GM21526 (cell line): ENCODE data around the gene C10orf90.

Experiments used
- ATAC-seq: cut with Tn5 transposase; IDR thresholded peaks from one replicate; pipeline ENCODE4 v1.9.1; 2021; ENCODE audit warnings: moderate library complexity; ENCODE audit not compliant: unreplicated experiment, low FRiP score

The C10orf90 gene

DNA sequence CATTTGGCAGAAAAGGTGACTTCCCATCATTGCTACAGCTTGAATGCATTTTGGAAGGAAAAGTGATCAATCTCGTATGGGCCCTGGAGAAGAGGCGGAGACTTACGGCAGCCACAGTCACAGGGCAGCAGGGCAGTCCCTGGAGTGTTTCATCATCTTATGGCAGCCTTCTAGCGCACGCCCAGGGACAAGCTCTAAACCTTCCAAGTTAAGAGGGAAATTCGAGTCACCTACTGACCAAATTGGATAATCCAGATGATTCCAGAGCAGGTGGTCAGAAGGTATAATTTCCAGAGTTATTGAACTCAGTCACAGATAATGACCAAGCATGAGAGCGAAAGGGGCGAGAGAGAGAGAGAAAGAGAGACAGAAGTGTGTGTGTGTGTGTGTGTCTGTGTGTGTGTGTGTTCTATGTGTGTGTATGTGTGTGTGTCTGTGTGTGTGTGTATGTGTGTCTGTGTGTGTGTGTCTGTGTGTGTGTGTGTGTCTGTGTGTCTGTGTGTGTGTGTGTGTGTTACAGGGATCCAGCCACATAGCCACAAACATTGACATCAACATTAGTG lies 158.5 kb downstream of the C10orf90 start:
- no peak for ATAC-seq

DNA sequence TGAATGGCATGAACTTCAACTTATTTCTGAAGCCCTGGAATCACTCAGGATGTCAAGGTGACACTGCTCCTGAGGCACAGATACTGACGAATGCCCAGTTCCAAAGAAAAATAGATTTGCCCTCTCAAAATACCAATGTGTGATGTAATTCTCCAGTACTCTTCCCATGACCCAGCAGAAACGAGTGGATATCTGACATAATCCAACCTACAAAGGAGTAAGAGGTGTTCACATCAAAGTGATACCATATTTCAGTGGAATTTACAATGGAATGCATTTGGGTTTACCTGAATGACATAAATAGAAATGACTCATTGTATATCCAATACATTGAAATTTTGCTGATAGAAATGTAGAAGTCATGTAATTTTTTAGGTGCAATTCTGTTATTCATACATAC lies 161.3 kb downstream of the C10orf90 start:
- no peak for ATAC-seq

DNA sequence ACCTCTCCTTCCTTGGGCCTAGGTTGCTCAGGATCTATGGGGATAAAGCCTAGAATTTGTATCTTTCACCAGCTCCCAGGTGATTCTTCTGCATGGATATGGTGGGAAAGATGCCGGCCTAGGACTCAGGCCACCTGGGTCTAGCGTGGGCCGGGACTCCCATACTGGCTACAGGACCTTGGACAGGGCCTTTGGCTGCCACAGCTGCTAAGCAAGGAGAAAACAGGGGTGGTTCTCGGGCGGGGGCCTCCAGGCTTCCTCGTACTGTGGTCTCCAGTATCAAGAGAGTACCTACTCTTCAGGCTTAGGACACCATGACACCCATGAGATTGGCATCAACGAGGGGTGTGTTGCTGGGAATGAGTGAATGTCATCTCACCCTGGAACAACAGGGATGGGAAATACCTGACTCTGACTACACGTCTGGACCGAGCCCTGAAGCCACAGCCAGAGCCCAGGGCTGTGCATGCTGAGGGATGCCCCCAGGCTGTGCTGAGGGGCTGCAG lies 161.9 kb downstream of the C10orf90 start:
- no peak for ATAC-seq

DNA sequence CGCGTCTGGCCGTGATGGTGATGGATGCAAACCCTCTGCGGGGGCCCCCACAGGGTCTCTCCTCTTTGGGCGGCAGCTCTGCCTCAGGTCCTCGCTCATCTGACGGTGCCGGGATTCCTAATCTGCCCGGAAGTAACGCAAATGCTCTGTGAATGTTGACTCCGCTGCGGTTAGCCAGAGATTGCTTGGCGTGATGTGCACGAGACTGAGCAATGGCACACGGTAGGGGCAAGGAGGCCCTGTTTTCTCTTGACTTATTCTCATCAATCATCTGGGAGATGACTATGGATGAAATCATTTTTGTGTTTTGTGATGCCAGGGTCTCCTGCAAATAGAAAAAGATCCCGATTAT lies 165.8 kb downstream of the C10orf90 start:
- ATAC-seq, result no peak

DNA sequence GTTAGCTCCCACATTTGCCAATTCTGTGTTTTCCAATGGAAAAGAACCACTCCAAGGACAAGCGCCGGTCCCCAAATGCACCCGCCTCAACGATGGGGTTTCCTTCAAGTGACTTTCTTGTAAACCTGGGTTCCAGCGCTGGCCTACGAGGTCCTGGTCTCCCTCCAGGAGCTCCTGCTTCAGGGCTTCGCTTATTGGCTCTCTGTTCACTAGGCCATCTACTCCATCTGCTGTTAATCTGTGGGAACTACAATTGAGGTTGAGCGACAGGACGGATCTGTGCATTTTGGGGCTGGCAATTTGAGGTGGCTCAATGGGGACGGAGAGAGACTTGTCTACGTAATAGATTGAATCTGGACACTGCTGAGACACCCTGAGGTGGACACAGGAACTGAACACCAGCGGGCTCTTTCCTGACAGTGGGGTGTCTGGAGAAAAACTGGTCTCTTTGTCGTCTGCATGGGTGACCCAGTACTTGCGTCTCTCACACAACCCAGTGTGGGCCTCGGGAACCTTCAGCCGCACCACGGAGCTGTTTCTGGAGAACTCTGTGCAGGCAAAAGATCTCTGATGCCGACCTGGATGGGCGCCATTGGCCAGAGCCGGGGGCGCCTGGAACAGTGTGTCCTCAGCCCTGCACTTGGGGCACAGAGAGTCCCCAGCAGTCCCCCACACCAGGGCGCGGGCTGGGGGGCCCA lies 166.3 kb downstream of the C10orf90 start:
- no peak for ATAC-seq

DNA sequence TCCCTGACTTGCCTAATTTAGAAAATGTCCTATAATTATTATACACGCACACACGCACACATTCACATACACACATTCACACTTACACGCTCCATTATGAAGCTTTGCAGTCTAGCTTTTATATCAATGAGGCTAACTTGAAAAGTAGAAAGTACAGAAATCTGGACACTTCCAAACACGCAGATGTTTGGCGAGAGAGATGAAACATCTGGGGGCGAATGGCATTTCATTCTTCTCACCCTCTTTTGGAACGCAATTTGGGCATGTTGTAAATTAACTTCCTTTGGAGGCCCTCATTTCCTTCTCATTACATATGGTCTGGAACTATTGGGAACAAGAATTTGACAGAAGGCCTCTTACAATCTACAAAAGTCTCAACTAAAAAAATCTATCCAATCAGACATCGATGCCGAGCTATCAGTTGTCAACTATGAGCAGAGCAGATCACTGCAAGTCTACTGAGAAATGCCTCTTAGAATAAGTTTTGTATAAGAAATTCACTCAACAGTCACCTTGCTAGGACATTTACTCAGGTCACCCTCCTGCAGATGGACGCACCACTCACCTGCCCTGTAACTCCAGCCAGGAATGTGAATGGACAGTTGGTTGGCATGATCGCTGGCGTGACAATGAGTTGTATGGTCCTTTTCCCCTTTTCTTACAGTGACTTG lies 167.0 kb downstream of the C10orf90 start:
- no peak for ATAC-seq

DNA sequence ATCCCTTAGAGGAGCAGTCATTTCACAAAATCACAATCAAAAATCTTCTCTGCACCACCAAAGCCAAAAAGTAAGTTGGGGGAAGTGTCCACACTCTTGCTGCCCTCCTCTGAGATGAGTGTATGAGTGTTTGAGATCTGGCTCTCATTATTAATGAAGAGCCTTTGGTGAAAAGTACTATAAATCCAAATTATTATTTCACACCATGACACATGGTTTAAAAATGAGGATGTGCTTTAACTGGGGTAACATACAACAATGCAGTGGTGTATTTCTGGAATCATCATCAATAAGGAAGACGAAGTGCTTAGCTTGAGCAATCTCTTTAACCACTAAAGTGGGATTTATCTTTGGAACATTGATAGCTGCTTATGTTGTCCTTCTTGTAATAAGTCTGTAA lies 168.1 kb downstream of the C10orf90 start:
- no peak for ATAC-seq

DNA sequence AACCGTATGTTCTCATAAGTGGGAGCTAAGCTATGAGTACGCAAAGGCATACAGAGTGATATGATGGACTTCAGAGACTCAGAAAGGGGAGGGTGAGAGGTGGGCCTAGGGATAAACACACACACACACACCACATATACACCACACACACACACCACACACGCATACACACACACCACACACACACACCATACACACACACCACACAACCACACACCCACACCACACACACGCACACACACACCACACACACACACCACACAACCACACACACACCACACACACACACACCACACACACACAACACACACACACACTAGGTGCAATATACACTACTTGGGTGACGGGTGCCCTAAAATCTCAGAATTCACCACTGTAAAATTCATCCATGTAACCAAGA lies 168.7 kb downstream of the C10orf90 start:
- ATAC-seq, result no peak

DNA sequence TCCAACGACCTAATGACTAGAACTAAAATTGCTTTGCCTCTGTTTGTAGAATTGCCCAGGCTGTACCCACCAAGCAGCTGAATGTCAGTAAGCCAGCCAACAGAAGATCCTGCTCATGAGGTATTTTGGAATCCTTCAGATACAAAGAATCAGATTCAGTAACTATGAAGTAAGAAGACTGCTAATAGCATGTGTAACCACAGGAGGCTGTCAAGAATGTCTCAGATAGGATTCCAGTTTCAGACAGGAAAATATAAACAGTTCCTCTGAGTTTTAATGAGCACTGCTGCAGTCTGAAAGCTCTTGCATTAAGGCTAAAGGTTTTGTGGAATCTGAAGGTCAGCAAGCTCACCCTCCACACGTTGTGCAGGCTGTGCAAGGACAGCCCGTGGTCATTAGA lies 169.6 kb downstream of the C10orf90 start:
- no peak for ATAC-seq

DNA sequence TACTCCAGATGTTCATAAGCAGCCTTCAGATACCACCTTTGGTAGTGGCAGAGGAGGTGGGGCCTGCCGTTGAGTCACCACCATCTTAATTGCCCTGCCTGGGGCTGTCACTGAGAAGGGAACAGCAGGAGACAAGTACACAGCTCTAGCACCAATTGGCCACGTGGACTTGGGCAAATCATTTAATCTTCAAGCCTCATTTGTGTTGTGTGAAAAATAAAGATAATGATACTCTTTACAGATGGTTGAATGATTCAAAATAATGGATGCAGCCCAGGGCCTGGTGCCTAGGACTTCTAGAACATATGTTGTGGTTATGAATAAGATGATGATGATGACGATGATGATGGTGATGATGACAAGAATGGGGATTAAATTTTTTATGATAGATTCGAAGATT lies 170.3 kb downstream of the C10orf90 start:
- ATAC-seq, result no peak

DNA sequence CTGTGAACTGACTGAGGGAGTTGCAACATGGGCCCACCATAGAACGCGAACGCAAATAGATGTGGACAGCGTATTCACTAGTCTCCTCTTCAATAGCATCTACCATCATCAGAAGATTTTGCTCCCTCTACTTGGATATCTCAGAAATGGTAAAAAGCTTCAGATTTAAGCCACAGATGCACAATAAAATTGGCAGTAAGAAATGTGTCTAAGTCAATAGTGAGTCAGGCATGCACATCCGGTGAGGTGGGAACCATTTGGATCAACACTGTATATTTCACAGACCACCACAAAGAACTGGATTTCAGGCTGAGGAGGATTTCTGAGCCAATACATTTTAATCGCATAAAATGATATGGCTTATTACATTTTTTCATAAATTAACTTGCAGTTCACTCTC lies 170.7 kb downstream of the C10orf90 start:
- no peak for ATAC-seq

DNA sequence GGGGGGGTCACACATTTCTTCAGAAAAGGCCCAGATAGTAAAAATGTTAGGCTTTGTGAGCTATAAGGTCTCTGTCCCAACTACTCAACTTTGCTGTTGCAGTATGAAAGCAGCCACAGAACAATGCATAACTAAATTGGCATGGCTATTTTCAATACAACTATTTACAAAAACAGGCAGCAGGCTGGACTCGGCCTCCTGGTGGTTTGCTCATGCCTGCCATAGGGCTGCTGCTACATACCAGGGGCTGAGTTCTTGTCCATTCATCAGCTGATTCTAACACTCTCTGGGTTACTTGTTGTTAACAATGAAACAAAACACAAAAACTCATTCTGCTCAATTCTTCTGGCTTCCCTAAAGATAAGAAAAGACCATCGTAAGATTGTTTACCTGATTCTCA lies 172.8 kb downstream of the C10orf90 start:
- no peak for ATAC-seq

DNA sequence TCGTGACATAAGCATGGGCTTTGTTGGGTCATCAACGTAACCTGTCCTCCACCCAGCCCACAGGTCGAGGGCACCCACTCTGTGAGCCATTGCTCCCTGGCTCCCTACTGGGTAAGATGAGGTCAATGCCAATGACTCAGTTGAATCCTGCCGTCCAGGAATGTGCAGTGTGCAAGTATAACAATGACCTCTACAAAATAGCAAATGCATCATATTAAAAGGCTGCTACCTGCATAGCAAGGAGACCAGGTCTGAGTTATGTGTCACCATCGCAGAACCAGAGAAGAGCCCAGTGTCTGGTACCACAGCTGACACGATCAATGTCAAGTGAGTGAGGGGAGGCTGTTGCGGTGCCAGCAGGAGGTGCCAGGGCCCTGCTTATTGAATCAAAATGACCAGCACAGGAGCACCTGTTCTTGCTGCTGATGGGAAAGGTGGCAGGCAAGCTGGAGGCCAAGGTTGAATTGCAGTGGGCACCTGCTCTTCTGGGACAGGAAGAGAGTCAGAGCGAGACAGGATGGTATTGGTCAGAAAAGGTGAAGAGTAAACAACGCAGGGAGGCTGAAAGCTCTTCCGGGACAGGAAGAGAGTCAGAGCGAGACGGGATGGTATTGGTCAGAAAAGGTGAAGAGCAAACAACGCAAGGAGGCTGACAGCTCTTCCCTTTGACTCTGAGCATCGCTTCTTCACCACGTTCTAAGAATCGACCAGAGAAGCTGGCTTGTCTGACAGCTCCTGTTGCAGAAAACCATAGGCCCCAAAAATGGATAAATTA lies 173.5 kb downstream of the C10orf90 start:
- no peak for ATAC-seq

DNA sequence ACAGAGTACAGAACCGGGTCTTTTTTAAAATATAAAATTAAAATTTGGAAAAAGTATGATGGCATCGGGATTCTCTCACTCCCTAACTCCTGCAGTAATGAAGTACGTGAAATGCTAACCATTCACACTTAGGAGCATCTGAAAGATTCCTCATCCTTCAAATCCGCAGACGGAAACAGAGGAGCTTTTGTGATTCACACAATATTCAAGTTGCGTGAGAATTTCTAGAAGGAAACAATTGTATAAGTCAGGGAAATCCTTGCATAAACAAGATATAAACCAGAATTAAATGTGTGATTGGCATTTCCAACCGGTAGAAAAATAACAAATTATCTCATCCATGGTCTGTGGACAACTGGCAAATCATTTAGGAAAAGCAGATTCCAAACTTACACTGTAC lies 179.0 kb downstream of the C10orf90 start:
- no peak for ATAC-seq

DNA sequence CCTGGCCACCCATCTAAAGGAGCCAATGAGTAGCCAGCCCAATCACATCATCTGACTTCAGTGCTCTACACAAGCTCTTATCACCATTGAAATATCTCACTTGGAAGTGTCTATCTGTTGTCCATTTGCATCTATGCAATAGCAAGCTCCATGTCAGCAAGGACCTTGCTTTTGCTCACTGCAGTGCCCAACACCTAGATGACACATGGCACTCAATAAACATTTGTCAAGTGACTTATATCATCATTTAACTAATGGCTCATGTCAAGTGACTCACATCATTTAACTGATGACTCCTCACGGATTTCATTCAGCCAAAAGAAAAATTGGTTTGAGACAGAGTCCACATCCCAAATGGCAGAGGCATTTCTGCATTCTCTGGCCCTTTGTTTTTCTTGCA lies 189.3 kb downstream of the C10orf90 start:
- ATAC-seq, result no peak

DNA sequence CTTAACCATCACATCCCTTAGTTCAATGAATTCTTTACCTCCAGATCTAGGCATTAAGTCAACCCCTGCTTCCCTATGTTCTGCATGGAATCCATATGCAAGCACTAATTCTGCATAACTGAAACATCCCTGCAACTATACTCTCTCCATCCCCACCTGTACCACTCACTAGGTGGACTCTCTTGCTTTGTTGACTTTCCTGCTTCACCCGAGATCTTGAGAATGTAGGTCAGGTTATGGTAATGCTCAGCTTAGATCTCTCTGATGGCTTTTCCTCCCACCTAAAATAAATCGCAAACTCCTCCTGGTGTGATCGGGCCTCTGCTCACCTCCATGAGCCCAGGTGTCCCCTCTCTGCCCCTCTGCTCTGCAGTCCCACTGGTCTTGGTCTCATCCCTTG lies 189.8 kb downstream of the C10orf90 start:
- ATAC-seq, result no peak

DNA sequence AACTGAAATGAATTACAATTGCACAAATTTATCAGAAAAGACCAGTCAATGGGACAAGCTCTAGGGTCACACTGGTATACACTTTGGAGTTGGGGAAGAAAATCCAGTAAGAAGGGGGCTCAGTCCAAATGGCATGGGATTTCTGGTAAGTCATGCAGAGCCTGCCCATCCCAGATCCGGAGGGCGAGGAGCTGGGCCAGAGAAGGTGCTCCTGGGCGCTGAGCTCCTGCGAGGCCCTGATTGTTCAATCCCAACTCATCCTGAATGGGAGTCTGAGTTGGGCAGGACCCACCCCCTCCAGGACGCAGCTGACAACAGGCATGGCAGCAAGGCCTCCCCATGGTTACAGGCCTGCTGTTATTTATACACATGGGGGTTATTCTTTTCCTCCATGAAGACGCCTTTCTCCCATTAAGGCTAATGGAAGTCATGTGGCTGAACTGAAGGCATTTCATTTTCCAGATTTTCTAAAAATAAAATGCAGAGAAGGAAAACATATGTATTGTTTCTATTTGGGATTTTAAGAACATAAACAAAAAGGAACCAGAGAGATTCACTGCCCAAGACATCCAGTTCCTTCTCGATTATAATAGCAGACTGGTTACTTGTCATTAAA lies 191.1 kb downstream of the C10orf90 start:
- no peak for ATAC-seq

DNA sequence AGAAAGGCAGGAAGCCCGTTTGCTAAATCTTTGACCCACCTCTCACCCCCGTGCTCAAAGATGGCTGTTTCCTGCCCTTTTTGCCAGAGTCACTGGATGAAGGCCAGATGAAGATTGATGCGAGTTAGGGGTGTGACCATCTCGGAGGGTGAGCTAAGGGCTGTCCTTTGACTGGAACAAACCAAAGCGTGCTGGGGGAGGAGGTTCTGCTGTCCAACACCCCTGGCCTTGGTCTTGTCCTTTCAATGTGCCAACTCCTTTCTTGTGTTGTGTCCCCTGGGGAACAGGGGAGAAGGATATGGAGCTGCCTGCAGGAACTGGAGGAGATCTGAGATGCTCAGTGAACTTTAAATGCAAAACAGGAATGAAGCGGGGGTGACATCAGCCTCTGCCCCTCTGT lies 191.9 kb downstream of the C10orf90 start:
- no peak for ATAC-seq

DNA sequence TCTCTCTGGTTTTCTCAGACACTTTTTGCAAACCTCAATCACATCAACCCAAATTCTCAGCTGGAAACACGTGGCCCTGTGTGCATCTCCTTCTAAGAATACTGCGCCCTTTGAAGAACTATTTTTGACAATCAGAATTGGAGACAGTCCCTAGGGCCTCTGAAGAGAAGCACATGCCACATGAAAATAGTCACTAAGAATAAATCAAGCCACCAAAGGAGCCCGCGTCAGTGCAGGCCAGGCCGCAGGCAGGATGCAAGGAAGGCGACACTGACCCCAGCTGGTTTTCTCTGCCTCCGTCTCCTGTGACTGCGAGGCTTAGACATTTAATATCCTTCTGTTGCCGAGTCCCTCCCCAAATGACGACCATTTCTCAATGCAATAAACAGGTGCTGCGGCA lies 194.2 kb downstream of the C10orf90 start:
- ATAC-seq, result no peak

DNA sequence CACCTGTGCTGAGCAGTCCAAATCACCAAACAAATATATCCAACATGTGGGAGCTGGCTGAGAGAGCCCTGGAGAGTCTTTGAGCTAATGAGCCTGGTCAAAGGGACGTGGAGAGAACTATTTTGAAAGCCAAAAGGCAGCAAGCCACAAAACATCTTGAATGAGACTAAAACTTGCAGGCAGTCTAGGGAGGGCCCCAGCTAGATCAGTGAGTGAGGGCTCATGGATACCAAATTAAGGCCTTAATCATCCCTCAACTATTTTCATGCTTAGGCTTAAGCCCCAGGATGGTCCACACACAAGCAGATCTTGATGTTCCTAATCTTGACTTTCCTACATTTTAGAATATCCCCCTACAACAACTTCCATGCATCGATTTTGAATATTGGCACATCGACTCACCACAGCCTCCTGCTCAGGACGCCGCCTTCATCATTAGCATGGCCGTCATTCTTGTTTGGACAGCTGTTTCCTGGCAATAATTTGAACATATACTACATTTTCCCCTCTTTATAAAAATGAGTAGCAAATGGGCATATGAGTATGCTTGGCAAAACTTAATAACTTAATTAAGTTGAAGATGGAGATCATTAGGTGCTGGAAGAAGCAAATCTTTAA lies 195.3 kb downstream of the C10orf90 start:
- ATAC-seq, result no peak
